IMR-90 (cell line): Measurements from ENCODE around the gene VPS13A. TPM values are rescaled to one million over a fixed set of nuclear protein-coding genes. Genes with fewer than 3 reads are reported as not detected.
A peak's percentile ranks its signal among the peaks of the same experiment; 100 is the strongest.

Source experiments
- ATAC-seq: fragments of 200-7000 bp; cut with Tn5 transposase; 2 replicates; pipeline ENCODE4 v1.9.1; 2020; ENCODE audit warnings: low read depth, mild to moderate bottlenecking, moderate library complexity
- BruUV-seq: library from RNA; stranded (reverse); fragments of 400-500 nt; replicated peaks from 2 replicates; lab custom pipeline; 2021; lab: Mats Ljungman, UMichigan
- CTCF ChIA-PET: fragments of 300-600 bp; formaldehyde crosslinking; extraction: SDS; loops from one replicate; lab custom pipeline; 2021; ENCODE audit warnings: antibody characterized with exemption; lab: Yijun Ruan, JAX
- POLR2A ChIA-PET: fragments of 300-600 bp; sonication (Branson Sonifier 250); formaldehyde crosslinking; loops from one replicate; lab custom pipeline; 2022; ENCODE audit warnings: antibody characterized with exemption; ENCODE audit not compliant: unreplicated experiment; lab: Charles Lee
- DNase-seq: peaks from one replicate; pipeline ENCODE4 v3.0.0; 2013
- H2AFZ ChIP-seq: replicated peaks from 2 replicates; pipeline ENCODE3; 2013; ENCODE audit warnings: low read length, mild to moderate bottlenecking; ENCODE audit not compliant: poor library complexity
- H2AK5ac ChIP-seq: 2 replicates; pipeline ENCODE4 v1.6.1; 2013; ENCODE audit warnings: low read depth, low read length, inconsistent platforms
- H2AK9ac ChIP-seq: replicated peaks from 2 replicates; pipeline ENCODE3; 2013; ENCODE audit warnings: mild to moderate bottlenecking, low read depth, low read length, moderate library complexity; ENCODE audit not compliant: poor library complexity
- H2BK120ac ChIP-seq: 2 replicates; pipeline ENCODE4 v1.6.1; 2013; ENCODE audit warnings: low read depth, low read length, inconsistent platforms
- H2BK15ac ChIP-seq: 3 replicates; pipeline ENCODE4 v1.6.1; 2013; ENCODE audit warnings: low read depth, low read length, inconsistent platforms
- H2BK20ac ChIP-seq: 2 replicates; pipeline ENCODE4 v1.6.1; 2013; ENCODE audit warnings: low read depth, mild to moderate bottlenecking, inconsistent platforms, low read length, moderate library complexity
- H2BK5ac ChIP-seq: 2 replicates; pipeline ENCODE4 v1.6.1; 2013; ENCODE audit warnings: mild to moderate bottlenecking, low read depth, low read length, inconsistent platforms; ENCODE audit not compliant: poor library complexity, severe bottlenecking
- H3K14ac ChIP-seq: replicated peaks from 2 replicates; pipeline ENCODE4 v1.6.1; 2013; ENCODE audit warnings: low read depth, low read length, inconsistent platforms
- H3K18ac ChIP-seq: 2 replicates; pipeline ENCODE4 v1.6.1; 2013; ENCODE audit warnings: low read depth, low read length, control low read depth
- H3K23ac ChIP-seq: 2 replicates; pipeline ENCODE4 v1.6.1; 2013; ENCODE audit warnings: low read depth, low read length, inconsistent platforms
- H3K27ac ChIP-seq: 2 replicates; pipeline ENCODE4 v1.5.1; 2013; ENCODE audit warnings: mild to moderate bottlenecking, control low read depth, low read length; ENCODE audit not compliant: insufficient read depth
- H3K27me3 ChIP-seq: 2 replicates; pipeline ENCODE4 v1.6.1; 2013; ENCODE audit warnings: low read length; ENCODE audit not compliant: control insufficient read depth, insufficient read depth
- H3K36me3 ChIP-seq: 2 replicates; pipeline ENCODE4 v1.6.1; 2013; ENCODE audit warnings: low read length, mixed read lengths; ENCODE audit not compliant: control insufficient read depth, insufficient read depth
- H3K4ac ChIP-seq: 2 replicates; pipeline ENCODE4 v1.6.1; 2013; ENCODE audit warnings: low read depth, low read length, inconsistent platforms
- H3K4me1 ChIP-seq: 2 replicates; pipeline ENCODE4 v1.6.1; 2013; ENCODE audit warnings: low read length, mixed read lengths; ENCODE audit not compliant: control insufficient read depth, insufficient read depth
- H3K4me2 ChIP-seq: 2 replicates; pipeline ENCODE4 v1.6.1; 2013; ENCODE audit warnings: low read depth, mild to moderate bottlenecking, control low read depth, low read length, moderate library complexity
- H3K4me3 ChIP-seq: 2 replicates; pipeline ENCODE4 v1.5.1; 2013; ENCODE audit warnings: low read depth, mild to moderate bottlenecking, control low read depth, low read length, moderate library complexity; ENCODE audit not compliant: insufficient read depth
- H3K56ac ChIP-seq: 2 replicates; pipeline ENCODE4 v1.6.1; 2013; ENCODE audit warnings: low read length, inconsistent platforms; ENCODE audit not compliant: insufficient read depth; ENCODE audit errors: extremely low read depth
- H3K79me1 ChIP-seq, 2 experiments: 2 replicates each; pipeline ENCODE4 v1.6.1; 2013; ENCODE audit warnings: low read length in 2 of 2, inconsistent platforms in 1 of 2, low read depth in 1 of 2
- H3K9ac ChIP-seq: 2 replicates; pipeline ENCODE4 v1.6.1; 2013; ENCODE audit warnings: low read depth, low read length, control low read depth
- H3K9me1 ChIP-seq: 2 replicates; pipeline ENCODE4 v1.6.1; 2013; ENCODE audit warnings: low read length, inconsistent platforms; ENCODE audit not compliant: insufficient read depth
- H3K9me3 ChIP-seq: 2 replicates; pipeline ENCODE4 v1.6.1; 2013; ENCODE audit warnings: low read length; ENCODE audit not compliant: control insufficient read depth, insufficient read depth
- H4K20me1 ChIP-seq: 2 replicates; pipeline ENCODE4 v1.6.1; 2013; ENCODE audit warnings: low read length, inconsistent platforms; ENCODE audit not compliant: insufficient read depth
- H4K5ac ChIP-seq: 2 replicates; pipeline ENCODE4 v1.6.1; 2013; ENCODE audit warnings: mild to moderate bottlenecking, low read depth, low read length, control low read depth
- H4K8ac ChIP-seq, 2 experiments: 2 replicates each; pipeline ENCODE4 v1.6.1; 2013; ENCODE audit warnings: low read depth in 2 of 2, low read length in 2 of 2, control low read depth in 1 of 2, inconsistent platforms in 1 of 2
- H4K91ac ChIP-seq: 2 replicates; pipeline ENCODE4 v1.6.1; 2013; ENCODE audit warnings: low read depth, low read length, inconsistent platforms; ENCODE audit not compliant: insufficient read depth
- BHLHE40 ChIP-seq: fragments of 150-350 bp; IDR thresholded peaks from 2 replicates; pipeline ENCODE4 v1.6.1; 2016; ENCODE audit warnings: mild to moderate bottlenecking, low read depth, low read length
- CEBPB ChIP-seq: IDR thresholded peaks from 2 replicates; pipeline ENCODE4 v1.6.1; 2012; ENCODE audit warnings: low read depth, low read length, improper control_type of control experiment
- CHD1 ChIP-seq: IDR thresholded peaks from 2 replicates; pipeline ENCODE4 v1.6.1; 2012; ENCODE audit warnings: low read depth, low read length, improper control_type of control experiment
- CTCF ChIP-seq: conservative IDR thresholded peaks from 2 replicates; pipeline ENCODE4 v1.5.1; 2012; ENCODE audit warnings: mild to moderate bottlenecking, low read depth, low read length, improper control_type of control experiment
- MAFK ChIP-seq: IDR thresholded peaks from 2 replicates; pipeline ENCODE4 v1.6.1; 2012; ENCODE audit warnings: low read depth, low read length, improper control_type of control experiment
- MAZ ChIP-seq: IDR thresholded peaks from 2 replicates; pipeline ENCODE4 v1.6.1; 2012; ENCODE audit warnings: low read depth, mild to moderate bottlenecking, low read length, improper control_type of control experiment, moderate library complexity, borderline replicate concordance
- MXI1 ChIP-seq: IDR thresholded peaks from 2 replicates; pipeline ENCODE4 v1.6.1; 2012; ENCODE audit warnings: low read depth, mild to moderate bottlenecking, low read length, moderate library complexity, borderline replicate concordance
- POLR2A ChIP-seq: IDR thresholded peaks from 2 replicates; pipeline ENCODE4 v1.6.1; 2012; ENCODE audit warnings: mild to moderate bottlenecking, low read depth, low read length
- RCOR1 ChIP-seq: IDR thresholded peaks from 2 replicates; pipeline ENCODE4 v1.6.1; 2012; ENCODE audit warnings: mild to moderate bottlenecking, low read length, improper control_type of control experiment; ENCODE audit not compliant: insufficient replicate concordance
- RFX5 ChIP-seq: IDR thresholded peaks from 2 replicates; pipeline ENCODE4 v1.8.0; 2012; ENCODE audit warnings: low read depth, mild to moderate bottlenecking, low read length, moderate library complexity
- USF2 ChIP-seq: fragments of 150-350 bp; IDR thresholded peaks from 2 replicates; pipeline ENCODE4 v1.6.1; 2017; ENCODE audit warnings: mild to moderate bottlenecking, antibody characterized with exemption, low read length, low read depth
- WGBS, 2 experiments: methylation state at CpG; one replicate each; pipeline versions ENCODE4 v1.1.5 to v1.1.7; 2013; ENCODE audit warnings: missing lambda C conversion rate in 2 of 2; ENCODE audit not compliant: insufficient read length in 1 of 2; ENCODE audit errors: extremely low coverage in 2 of 2; 5-methylcytosine and 5-hydroxymethylcytosine counted together
- dilution Hi-C: fragments of 300-500 bp; cut with HindIII; formaldehyde crosslinking; loops from one replicate; pipeline ENCODE4 v1.14.3; 2018; ENCODE audit warnings: low sequenced_read_pairs; ENCODE audit not compliant: unreplicated experiment
- in situ Hi-C: fragments of 300-500 bp; cut with MboI; formaldehyde crosslinking; loops from 3 replicates; pipeline ENCODE4 v1.14.3; 2019; ENCODE audit warnings: low sequenced_read_pairs, inconsistent platforms, mixed read lengths
- intact Hi-C: fragments of 100-400 bp; cut with micrococcal nuclease; formaldehyde crosslinking; loops from 2 replicates; pipeline ENCODE4 v1.10.0; 2022
- polyA plus RNA-seq, 3 experiments: library from polyadenylated mRNA; depleted of rRNA; stranded (reverse); fragments of >200 nt; gene quantifications; 2 replicates each; pipeline ENCODE4 v1.2.3, GENCODE V29; 2012; ENCODE audit warnings: low replicate concordance in 1 of 3
- total RNA-seq: library from RNA; depleted of rRNA; stranded (reverse); fragments of >200 nt; gene quantifications from 2 replicates; pipeline ENCODE4 v1.2.3, GENCODE V29; 2012

The VPS13A gene
- total and polyA plus RNA-seq, 2 of the 4 experiments (the other 2 are of a cell fraction): 10.4 to 26.5 TPM

DNA sequence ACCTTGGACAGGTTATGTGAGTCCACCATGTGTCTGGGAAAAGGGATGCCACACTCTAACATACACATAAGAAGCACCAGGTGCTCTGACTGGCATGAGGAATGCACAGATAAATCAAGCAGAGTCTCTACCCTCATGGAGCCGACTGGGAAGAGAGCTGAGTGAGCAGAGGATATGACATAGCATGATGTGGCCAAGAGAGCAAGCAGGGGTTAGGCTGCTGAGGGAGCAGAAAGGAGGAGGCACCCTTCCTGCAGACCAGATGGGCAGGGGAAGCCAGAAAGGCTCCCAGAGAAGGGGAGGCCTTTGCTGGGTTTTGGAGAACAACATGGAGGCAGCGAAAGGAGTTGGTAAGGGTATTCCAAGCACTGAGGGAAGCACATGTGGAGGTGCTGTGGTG is 247.7 kb downstream of the VPS13A start:
- BruUV-seq: no TSS peak
- no peak overlapping the region for H2BK5ac ChIP-seq
- no peak overlapping the region; the same call in 1 of the 2 replicates for H3K23ac ChIP-seq
- peak; percentile 37; the same call in 1 of the 2 replicates for ATAC-seq
- TF ChIP-seq USF2 (no peak), MAFK (no peak), BHLHE40 (no peak), MAZ (no peak), CTCF (no peak), CHD1 (no peak), CEBPB (no peak), MXI1 (no peak), POLR2A (no peak), RCOR1 (no peak), RFX5 (no peak)
- dilution Hi-C loops: no loop called here
- no peaks in the 10 kb centered on the region for H3K4me1 ChIP-seq
- no peak overlapping the region for H2AK5ac ChIP-seq
- H4K8ac ChIP-seq: no peak overlapping the region
- H3K27ac ChIP-seq: no peak overlapping the region
- intact Hi-C loops: no loop called here
- H2AFZ ChIP-seq: no peak overlapping the region
- no peak overlapping the region for H3K9ac ChIP-seq
- H3K27me3 ChIP-seq: no peaks in the 10 kb centered on the region
- H2BK20ac ChIP-seq: no peak overlapping the region
- no peaks in the 10 kb centered on the region for H4K20me1 ChIP-seq
- H3K4ac ChIP-seq: no peak overlapping the region
- H3K36me3 ChIP-seq: no peaks in the 10 kb centered on the region
- peak; percentile 68 for DNase-seq
- no peaks in the 10 kb centered on the region for H3K9me3 ChIP-seq
- no peak overlapping the region for H4K5ac ChIP-seq
- in situ Hi-C loops: no loop called here
- H3K4me3 ChIP-seq: no peak overlapping the region
- H2BK15ac ChIP-seq: no peak overlapping the region
- H3K9me1 ChIP-seq: no peaks in the 10 kb centered on the region
- no peak overlapping the region for H3K4me2 ChIP-seq
- WGBS, 2 experiments: no CpG with 5 or more reads among the region's 2 CpGs
- H2BK120ac ChIP-seq: no peak overlapping the region
- no peak overlapping the region for H3K56ac ChIP-seq
- H3K79me1 ChIP-seq: no peaks in the 10 kb centered on the region
- H3K14ac ChIP-seq: no peak overlapping the region
- POLR2A ChIA-PET: no interaction called here
- H4K91ac ChIP-seq: no peak overlapping the region
- H2AK9ac ChIP-seq: no peak overlapping the region
- H3K18ac ChIP-seq: no peak overlapping the region
- CTCF ChIA-PET: interaction anchor here (1.3 to 1.6 kb wide), 2 partner anchors 8 to 32 kb away, joined by 4 read pairs; no protein-coding TSS in a partner anchor
